Stimulated activated naive CD4-positive, alpha-beta T cell treated with Interleukin-2 at 50 U/mL for 16 hours (primary cell): Measurements from ENCODE around the gene TDRD7.
"Not testable (repeated sequence)": the region's sequence is repeated elsewhere in the genome, so short reads cannot be mapped to it uniquely, and the experiment has no call there.

Source experiments
- DNase-seq: peaks from one replicate; lab custom pipeline; 2025; lab: John Stamatoyannopoulos, UW

The TDRD7 gene

DNA sequence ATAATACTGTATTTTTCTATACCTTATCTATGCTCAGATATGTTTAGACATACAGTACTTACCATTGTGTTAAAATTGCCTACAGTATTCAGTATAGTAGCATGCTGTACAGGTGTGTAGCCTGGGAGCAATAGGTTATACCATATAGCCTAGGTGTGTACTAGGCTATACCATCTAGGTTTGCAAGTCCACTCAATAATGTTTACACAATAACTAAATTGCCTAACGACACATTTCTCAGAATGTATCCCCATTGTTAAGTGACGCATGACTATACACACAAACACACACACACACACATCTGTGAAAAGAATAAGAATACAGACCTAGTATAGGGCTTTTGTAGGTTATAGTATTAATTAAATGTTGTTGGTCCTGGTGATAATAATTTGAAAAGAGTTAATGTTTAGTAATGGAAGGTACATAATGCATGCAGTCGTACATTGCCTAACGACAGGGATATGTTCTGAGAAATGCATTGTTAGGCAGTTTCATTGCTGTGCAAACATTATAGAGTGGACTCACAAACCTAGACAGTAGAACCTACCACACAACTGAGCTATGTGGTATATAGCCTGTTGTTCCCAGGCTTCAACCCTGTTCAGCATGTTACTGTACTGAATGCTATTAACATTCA, 13.6 kb downstream of the TDRD7 start:
- no peak for DNase-seq

DNA sequence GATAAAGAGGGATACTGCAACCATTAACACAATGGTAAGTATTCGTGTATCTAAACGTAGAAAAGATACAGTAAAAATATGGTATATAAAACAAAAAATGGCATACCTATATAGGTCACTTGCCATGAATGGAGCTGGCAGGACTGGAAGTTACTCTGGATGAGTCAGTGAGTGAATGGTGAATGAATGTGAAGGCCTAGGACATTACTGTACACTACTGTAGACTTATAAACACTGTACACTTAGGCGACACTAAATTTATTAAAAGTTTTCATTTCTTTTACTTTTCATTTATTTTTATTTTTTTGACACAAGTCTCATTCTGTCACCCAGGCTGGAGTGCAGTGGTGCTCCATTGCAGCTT, 14.1 kb downstream of the TDRD7 start:
- no peak for DNase-seq

DNA sequence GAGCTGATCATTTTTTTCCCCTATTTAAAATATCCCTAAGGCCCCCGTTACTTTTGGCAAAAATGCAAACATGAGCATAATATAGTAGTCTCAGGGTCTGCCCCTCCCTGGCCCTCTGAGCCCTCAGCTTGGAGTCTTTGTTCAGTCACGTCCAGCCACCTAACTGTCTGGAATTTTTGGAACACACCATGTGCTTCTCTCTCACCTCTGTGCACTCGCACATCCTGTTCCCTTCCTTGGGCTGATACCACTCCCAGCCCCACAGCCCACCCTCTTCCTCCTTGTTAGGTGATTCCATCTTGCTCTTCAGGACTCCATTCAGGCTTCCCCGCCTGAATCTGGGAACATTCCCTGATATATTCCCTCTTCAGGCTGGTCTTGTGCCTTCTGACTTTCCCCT, 16.0 kb downstream of the TDRD7 start:
- no peak for DNase-seq

DNA sequence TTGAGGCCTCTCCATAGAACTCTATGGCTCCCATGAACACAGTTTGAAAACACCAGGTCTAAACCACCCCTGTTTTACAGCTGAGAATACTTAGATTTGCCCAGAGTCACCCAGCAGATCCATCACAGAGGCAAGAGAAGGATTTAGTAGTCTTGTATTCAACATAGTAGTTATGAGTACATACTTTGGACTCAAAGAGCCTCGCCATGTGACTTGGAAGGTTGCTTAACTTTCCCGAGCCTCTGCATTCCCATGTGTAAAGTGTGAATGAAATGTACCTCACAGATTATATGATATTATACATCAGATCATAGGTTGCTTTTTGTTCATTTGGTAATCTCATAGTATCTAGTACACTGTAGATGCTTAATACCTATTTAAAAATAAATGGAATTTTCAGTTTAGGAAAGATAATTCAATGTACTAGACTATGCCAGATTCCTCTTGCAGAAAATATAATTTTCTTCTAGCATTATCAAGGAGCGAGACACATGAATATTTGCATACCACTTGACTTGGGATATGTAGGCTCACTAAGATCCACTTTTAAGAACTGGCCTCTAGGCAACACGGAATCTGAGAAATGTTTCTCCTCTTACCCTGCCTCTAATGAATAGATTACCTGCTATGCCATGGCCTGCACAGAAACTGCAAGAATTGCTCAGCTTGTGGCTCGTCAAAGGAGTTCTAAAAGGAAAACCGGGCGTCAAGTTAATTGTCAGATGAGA, 18.6 kb downstream of the TDRD7 start:
- no peak for DNase-seq

DNA sequence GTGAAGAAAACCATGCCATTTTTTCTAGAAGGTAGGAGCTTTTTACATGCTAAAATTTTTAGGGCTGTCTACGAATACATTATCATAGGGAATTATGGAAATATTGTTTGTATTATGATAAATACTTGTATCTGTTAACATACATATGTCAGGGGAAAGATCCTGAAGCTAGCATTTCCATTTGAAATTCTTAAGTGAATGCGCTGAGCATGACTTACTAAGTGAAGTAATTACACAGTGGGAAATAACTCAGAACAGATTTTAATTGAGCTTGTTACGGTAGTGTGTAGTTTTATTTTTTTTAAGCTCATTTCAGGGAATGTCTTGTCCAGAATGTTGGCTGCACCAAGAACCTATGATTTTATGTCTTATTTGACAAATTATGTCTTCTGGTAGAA, 19.1 kb downstream of the TDRD7 start:
- DNase-seq, result no peak

GRCh38 chr9:97431549-97432143, 19.8 kb downstream of the TDRD7 start:
- DNase-seq, result no peak

DNA sequence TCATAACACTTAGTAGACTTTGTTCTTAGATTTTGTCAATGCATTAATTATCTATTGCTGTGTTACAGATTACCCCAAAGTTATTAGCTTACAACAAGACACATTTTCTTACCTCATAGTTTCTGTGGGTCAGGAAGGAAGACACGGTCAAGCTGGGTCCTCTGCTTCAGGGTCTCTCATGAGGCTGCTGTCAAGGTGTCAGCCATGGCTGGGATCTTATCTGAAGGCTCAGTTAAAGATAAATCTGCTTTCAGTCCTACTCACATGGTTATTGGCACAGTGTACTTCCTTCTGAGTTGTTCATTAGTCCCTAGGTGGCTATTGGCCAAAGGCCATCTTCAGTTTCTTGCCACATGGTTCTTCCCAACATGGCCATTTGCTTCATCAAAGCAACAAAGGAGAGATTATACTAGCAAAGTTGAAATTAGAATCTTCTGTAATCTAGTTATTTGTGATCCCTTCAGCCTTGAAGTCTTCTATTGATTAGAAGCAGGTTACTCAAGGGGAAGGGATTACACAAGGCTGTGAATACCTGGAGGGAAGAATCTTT, 25.2 kb downstream of the TDRD7 start:
- DNase-seq, result no peak

- DNase-seq, result no peak
These were observed 26.4 kb downstream of the TDRD7 start for GRCh38 chr9:97438257-97438656.

DNA sequence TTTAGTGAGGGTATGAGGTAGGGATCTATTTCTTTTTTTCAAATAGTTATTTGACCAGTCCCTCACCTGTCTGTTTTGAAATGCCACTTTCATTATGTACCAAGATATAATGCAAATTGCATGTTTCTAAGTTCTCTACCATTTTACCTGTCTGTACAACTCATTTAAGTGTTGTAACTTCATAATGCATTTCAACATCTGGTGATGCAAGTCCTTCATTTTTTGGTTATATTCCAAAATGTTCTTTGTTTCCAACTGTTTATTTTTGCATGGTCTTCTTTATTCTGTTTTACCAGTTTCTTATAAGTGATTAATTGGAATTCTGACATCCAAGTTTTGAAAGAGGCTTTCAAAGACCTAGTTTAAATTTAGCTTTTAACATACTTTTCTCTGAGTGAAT, 26.8 kb downstream of the TDRD7 start:
- DNase-seq, result no peak

GRCh38 chr9:97440160-97440559, 28.3 kb downstream of the TDRD7 start:
- DNase-seq, result no peak

DNA sequence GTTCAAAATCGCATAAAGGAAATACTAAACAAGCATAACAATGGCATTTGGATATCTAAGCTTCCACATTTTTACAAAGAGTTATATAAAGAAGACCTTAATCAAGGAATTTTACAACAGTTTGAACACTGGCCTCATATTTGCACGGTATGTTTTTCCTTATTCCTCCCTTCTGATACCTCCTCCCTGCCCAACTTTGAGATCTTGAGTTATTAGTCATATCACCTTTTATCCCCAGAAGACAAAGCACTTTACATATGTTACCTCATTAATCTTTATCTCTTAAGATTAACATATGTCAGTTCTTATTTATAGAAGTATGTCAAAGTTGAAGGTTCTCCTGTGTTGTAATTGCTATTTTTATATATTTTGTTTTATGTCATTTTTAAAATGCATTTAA, 29.8 kb downstream of the TDRD7 start:
- DNase-seq, result no peak

DNA sequence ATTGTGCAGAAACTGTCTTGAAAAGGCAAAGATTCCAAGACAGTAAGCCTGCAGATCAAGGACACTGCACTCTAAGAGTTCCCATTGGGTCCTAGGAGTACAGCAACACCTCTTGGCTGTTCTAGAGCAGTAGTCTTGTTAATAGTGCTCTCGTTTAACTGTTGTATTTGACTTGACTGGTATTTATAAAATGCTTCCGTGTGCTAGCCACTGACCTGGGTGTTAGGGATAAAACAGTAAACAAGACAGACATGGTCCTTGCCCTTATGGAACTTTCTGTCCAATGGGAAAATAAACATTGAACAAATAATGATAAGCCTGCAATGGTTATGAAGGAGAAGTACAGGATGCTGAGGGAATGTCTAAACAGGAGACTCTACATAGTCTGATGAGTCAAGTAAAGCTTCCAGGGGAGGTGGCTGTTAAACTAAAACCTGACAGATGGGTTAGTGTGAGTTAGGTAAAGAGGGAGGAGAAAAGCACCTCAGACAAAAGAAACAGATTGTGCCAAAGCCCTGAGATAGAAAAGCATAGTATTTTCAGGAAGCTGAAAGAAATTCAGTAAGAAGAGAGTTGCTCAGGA, 33.3 kb downstream of the TDRD7 start:
- DNase-seq, result no peak

GRCh38 chr9:97447001-97447400, 35.1 kb downstream of the TDRD7 start:
- DNase-seq, result no peak

- not testable (repeated sequence) for DNase-seq
These were observed 41.7 kb downstream of the TDRD7 start for GRCh38 chr9:97453573-97453972.

GRCh38 chr9:97456841-97457240, 44.9 kb downstream of the TDRD7 start:
- DNase-seq, result not testable (repeated sequence)

DNA sequence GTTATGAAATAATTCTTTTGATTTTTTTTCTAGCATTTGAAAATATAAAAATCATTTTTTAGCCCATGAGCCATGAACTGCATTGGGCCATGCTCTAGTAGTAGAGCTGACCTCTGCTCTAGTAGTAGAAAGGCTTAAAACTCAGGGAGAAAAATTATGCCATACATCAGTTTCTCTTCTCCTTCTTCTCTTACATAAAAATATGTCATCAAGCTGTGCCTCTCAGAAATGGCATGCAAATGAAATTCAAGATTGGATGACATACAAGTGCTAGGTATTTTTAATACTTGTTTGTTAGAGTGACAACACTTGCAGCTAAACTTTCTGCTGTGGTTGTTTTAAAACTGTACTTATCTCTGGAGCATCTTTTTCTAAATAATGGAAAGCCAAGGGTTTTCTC, 47.4 kb downstream of the TDRD7 start:
- DNase-seq, result no peak

- DNase-seq, result no peak
These were observed 50.3 kb downstream of the TDRD7 start for GRCh38 chr9:97462159-97462558.

GRCh38 chr9:97462914-97463313, 51.0 kb downstream of the TDRD7 start:
- DNase-seq, result no peak

DNA sequence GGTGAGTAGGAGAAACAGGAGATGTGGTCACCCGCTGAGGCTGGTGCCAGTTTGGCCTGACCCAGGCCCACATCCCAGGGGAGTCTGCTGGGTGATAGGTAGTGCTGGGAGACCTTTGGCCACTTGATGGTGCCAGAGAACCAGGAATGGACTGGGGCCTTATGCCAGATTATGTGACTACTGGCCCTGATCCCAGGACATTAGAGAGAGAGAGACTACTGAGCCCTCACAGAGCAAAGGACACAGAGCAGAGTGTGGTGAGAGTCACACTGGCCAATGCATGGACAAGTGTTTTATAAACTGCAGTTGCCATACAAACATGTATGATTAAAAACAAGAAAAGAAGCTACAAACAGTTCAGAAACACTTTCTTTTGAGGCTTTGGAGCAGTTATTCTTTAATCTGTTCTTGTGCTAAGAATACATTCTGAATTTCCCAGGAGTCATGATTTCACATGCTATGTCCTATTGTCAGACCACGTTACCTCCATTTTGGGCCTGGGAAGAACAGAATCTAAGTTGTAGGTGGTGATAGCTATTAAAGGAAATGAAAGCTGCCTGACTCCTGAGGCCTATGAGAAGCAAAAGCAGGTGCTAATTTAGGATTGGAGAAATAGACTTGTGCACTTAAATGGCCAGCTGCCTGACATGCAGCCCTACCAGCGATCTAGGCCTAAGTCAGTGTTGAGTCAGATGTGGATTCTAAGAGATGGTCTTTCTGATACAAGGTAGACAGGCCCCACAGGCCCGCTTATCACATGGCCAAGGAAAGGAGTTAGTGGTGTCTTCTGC, 57.0 kb downstream of the TDRD7 start:
- no peak for DNase-seq

- no peak for DNase-seq
These were observed 58.2 kb downstream of the TDRD7 start for GRCh38 chr9:97470076-97470475.

DNA sequence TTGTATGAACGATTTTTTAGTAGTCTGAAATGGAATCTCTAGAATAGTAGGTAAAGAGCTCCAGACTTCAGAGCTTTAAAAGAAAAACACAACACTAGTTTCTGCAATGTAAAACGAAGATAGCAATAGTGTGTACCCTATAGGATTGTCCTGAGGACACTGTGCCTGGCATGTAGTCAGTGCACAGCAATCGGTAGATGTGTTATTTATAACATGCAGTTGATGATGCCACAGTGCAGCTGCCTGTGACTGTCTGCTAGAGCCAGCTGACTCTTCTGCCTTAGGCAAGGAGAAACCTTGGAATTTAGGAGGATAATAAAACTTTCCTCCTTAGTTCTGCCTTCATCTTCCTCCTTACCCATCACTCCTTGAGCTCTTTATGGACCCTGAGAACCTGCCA, 61.8 kb downstream of the TDRD7 start:
- DNase-seq, result no peak

- DNase-seq, result no peak
These were observed 62.6 kb downstream of the TDRD7 start for GRCh38 chr9:97474372-97474925.
